Measurements from ENCODE around the gene GABBR2.

Gene GABBR2

DNA sequence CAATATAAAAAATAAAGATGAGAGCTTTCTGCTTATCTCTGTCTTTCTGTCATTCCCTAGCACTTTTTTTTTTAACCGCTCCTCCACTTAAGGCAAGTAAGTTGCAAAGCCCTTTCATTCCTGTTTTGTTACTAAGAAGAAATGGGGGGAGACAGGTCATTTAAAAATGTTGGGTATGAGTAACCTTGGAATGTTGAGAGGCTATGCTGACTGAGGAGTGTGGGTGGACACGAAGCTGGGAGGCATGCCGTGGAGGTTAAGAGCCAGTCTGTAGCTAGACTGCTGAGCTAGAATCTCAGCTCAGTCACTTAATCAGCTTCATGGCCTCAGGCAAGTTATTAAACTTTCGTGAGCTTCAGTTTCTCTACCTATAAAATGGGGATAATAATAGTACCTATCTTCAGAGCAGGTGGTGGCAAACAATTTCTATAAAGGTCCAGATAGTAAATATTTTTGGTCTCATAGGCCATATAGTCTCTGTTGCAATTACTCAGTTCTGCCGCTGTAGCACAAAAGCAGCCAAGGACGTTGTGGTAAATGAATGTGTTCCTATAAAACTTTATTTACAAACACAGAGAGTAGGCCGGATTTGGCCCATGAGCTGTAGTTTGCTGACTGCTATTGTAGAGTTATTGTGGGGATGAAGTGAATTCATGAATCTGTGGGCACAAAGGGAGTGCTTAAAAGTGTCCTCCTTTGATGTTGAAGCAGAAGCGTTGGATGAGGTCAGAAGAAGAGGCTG is 220.0 kb downstream of the GABBR2 start:
- TF ChIP-seq TAF1 (IDR thresholded peaks at IDR 0.05; ENCODE audit: low read depth), result no peak
- TF ChIP-seq RAD21 (IDR thresholded peaks at IDR 0.05; ENCODE audit: low read depth), result no peak
- TF ChIP-seq, protein P1, sequence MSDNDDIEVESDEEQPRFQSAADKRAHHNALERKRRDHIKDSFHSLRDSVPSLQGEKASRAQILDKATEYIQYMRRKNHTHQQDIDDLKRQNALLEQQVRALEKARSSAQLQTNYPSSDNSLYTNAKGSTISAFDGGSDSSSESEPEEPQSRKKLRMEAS (IDR thresholded peaks at IDR 0.05), result no peak

DNA sequence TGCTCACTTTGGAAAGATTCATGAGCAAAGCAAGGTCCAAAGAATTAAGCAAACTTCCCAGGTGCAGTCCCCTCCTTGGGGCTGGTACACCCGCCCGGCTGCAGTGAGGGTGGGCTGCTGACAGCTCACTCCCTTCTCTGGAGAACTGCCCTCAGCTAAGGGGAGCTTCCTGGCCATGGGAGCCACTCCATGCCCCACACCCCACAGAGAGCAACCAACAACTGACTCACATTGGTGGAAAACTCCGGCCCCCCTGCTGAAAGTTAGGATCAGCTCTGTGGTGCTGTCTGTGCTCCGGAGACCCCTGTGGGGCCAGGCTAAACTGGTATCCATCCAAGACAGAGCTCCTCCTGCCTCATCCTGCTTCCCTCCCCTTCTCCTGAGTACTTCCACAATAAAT is 223.0 kb downstream of the GABBR2 start:
- TF ChIP-seq, protein P2, sequence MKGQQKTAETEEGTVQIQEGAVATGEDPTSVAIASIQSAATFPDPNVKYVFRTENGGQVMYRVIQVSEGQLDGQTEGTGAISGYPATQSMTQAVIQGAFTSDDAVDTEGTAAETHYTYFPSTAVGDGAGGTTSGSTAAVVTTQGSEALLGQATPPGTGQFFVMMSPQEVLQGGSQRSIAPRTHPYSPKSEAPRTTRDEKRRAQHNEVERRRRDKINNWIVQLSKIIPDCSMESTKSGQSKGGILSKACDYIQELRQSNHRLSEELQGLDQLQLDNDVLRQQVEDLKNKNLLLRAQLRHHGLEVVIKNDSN (IDR thresholded peaks at IDR 0.05), result no peak
- no peak for TF ChIP-seq EP300 (IDR thresholded peaks at IDR 0.05; ENCODE audit: borderline replicate concordance)
- TF ChIP-seq TCF12 (IDR thresholded peaks at IDR 0.05; ENCODE audit: low read depth), result no peak
- TF ChIP-seq, protein P1 (IDR thresholded peaks at IDR 0.05), result no peak
- TF ChIP-seq, protein P3, sequence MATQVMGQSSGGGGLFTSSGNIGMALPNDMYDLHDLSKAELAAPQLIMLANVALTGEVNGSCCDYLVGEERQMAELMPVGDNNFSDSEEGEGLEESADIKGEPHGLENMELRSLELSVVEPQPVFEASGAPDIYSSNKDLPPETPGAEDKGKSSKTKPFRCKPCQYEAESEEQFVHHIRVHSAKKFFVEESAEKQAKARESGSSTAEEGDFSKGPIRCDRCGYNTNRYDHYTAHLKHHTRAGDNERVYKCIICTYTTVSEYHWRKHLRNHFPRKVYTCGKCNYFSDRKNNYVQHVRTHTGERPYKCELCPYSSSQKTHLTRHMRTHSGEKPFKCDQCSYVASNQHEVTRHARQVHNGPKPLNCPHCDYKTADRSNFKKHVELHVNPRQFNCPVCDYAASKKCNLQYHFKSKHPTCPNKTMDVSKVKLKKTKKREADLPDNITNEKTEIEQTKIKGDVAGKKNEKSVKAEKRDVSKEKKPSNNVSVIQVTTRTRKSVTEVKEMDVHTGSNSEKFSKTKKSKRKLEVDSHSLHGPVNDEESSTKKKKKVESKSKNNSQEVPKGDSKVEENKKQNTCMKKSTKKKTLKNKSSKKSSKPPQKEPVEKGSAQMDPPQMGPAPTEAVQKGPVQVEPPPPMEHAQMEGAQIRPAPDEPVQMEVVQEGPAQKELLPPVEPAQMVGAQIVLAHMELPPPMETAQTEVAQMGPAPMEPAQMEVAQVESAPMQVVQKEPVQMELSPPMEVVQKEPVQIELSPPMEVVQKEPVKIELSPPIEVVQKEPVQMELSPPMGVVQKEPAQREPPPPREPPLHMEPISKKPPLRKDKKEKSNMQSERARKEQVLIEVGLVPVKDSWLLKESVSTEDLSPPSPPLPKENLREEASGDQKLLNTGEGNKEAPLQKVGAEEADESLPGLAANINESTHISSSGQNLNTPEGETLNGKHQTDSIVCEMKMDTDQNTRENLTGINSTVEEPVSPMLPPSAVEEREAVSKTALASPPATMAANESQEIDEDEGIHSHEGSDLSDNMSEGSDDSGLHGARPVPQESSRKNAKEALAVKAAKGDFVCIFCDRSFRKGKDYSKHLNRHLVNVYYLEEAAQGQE (IDR thresholded peaks at IDR 0.05; ENCODE audit: low read depth), result no peak
- TF ChIP-seq CEBPB (IDR thresholded peaks at IDR 0.05), result no peak
- TF ChIP-seq RAD21 (IDR thresholded peaks at IDR 0.05; ENCODE audit: low read depth), result no peak
- no peak for TF ChIP-seq TAF1 (IDR thresholded peaks at IDR 0.05; ENCODE audit: low read depth)
- TF ChIP-seq TEAD4 (IDR thresholded peaks at IDR 0.05), result no peak
- TF ChIP-seq EGR1 (IDR thresholded peaks at IDR 0.05), result no peak
- no peak for TF ChIP-seq FOXM1 (IDR thresholded peaks at IDR 0.05; ENCODE audit: borderline replicate concordance, low read depth)
- no peak for TF ChIP-seq NFIC (IDR thresholded peaks at IDR 0.05)
- no peak for TF ChIP-seq CREB1 (IDR thresholded peaks at IDR 0.05; ENCODE audit: low read depth)
- TF ChIP-seq YY1 (IDR thresholded peaks at IDR 0.05; ENCODE audit: low read depth), result no peak
- TF ChIP-seq ZBTB7A (IDR thresholded peaks at IDR 0.05; ENCODE audit: low read depth), result no peak

DNA sequence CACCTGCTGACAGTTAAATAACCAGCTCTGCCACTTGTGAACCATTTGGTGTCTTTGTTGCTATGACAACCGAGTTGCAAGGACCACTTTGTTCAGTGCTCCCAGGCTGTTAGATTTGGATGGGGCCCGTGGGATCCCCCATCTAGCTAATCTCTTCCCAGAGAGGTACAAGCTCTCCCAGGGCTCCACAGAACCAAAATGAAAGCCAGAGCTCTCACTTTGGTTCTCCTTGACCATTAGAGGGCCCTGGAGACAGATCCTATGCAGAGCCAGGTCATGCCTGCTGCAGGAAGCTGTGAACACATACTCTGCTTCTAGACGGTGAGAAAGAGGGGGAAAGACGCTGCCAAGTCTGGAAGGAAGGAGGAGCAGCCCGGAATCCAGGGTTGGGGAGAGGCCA is 224.6 kb downstream of the GABBR2 start:
- TF ChIP-seq, protein P3 (IDR thresholded peaks at IDR 0.05; ENCODE audit: low read depth), result no peak
- TF ChIP-seq TEAD4 (IDR thresholded peaks at IDR 0.05), result no peak
- TF ChIP-seq NFIC (IDR thresholded peaks at IDR 0.05), result no peak
- no peak for TF ChIP-seq YY1 (IDR thresholded peaks at IDR 0.05; ENCODE audit: low read depth)
- TF ChIP-seq EGR1 (IDR thresholded peaks at IDR 0.05), result no peak
- TF ChIP-seq TAF1 (IDR thresholded peaks at IDR 0.05; ENCODE audit: low read depth), result no peak
- no peak for TF ChIP-seq EP300 (IDR thresholded peaks at IDR 0.05; ENCODE audit: borderline replicate concordance)
- TF ChIP-seq RAD21 (IDR thresholded peaks at IDR 0.05; ENCODE audit: low read depth), result no peak
- TF ChIP-seq, protein P1 (IDR thresholded peaks at IDR 0.05), result no peak

DNA sequence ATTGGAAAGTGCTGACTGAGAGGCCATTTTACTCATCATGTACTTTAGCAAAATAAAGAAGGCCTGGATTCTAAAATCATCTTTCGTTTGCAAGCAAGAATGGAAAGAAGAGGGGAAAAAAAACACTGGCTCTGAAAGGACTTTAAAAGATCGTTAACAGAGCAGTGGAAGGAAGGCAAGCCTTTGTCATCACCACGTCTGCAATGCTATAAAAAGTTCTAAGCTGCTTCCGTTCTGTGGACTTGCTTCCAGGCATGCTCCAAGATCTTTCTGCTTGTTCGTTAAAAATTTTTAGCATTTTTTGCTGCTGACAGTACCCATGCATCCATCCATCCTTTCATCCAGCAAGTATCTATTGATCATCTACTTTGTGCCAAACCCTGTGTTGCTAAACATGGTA is 226.5 kb downstream of the GABBR2 start:
- TF ChIP-seq, protein P3 (IDR thresholded peaks at IDR 0.05; ENCODE audit: low read depth), result no peak
- TF ChIP-seq, protein P2 (IDR thresholded peaks at IDR 0.05), result no peak
- TF ChIP-seq ZBTB7A (IDR thresholded peaks at IDR 0.05; ENCODE audit: low read depth) (no peak), CEBPB (IDR thresholded peaks at IDR 0.05) (no peak), TCF12 (IDR thresholded peaks at IDR 0.05; ENCODE audit: low read depth) (no peak), TAF1 (IDR thresholded peaks at IDR 0.05; ENCODE audit: low read depth) (no peak), YY1 (IDR thresholded peaks at IDR 0.05; ENCODE audit: low read depth) (no peak)
- TF ChIP-seq, protein P1 (IDR thresholded peaks at IDR 0.05), result no peak
